Karpas-422 (cell line): Measurements from ENCODE around the gene TBX1. TPM values are rescaled to one million over a fixed set of nuclear protein-coding genes. Genes with fewer than 3 reads are reported as not detected.

ENCODE experiments used
- DNase-seq: peaks from one replicate; pipeline ENCODE4 v3.0.0-alpha.2; 2015
- H2AFZ ChIP-seq: fragments of 200-600 bp; sonication (generic); 2 replicates; pipeline ENCODE4 v1.6.1; 2014; ENCODE audit warnings: antibody characterized with exemption, low read length, mixed read lengths
- H3K27ac ChIP-seq: fragments of 200-600 bp; sonication (generic); 2 replicates; pipeline ENCODE4 v1.5.1; 2014; ENCODE audit warnings: mild to moderate bottlenecking, low read length, moderate library complexity
- H3K27me3 ChIP-seq: fragments of 200-600 bp; sonication (generic); 2 replicates; pipeline ENCODE4 v1.6.1; 2014; ENCODE audit warnings: low read length, mixed read lengths
- H3K36me3 ChIP-seq: fragments of 200-600 bp; sonication (generic); 2 replicates; pipeline ENCODE4 v1.6.1; 2014; ENCODE audit warnings: low read length, mixed read lengths; ENCODE audit not compliant: insufficient read depth
- H3K4me1 ChIP-seq: fragments of 200-600 bp; sonication (generic); 2 replicates; pipeline ENCODE4 v1.6.1; 2014; ENCODE audit warnings: mild to moderate bottlenecking, low read length, mixed read lengths
- H3K4me2 ChIP-seq: fragments of 200-600 bp; sonication (generic); 2 replicates; pipeline ENCODE4 v1.6.1; 2014; ENCODE audit warnings: low read length, low read depth, mild to moderate bottlenecking; ENCODE audit not compliant: poor library complexity, severe bottlenecking
- H3K4me3 ChIP-seq: fragments of 200-600 bp; sonication (generic); 2 replicates; pipeline ENCODE4 v1.5.1; 2014; ENCODE audit warnings: mild to moderate bottlenecking, antibody characterized with exemption, low read length, mixed read lengths
- H3K79me2 ChIP-seq: fragments of 200-600 bp; sonication (generic); 2 replicates; pipeline ENCODE4 v1.6.1; 2014; ENCODE audit warnings: mild to moderate bottlenecking, low read length, mixed read lengths
- H3K9ac ChIP-seq: fragments of 200-600 bp; sonication (generic); 2 replicates; pipeline ENCODE4 v1.6.0; 2014; ENCODE audit warnings: low read length
- H3K9me2 ChIP-seq: fragments of 200-600 bp; sonication (generic), shearing (Covaris generic); replicated peaks from 2 replicates; pipeline ENCODE4 v1.6.0; 2014; ENCODE audit warnings: mild to moderate bottlenecking, low read length, moderate library complexity; ENCODE audit not compliant: insufficient read depth
- H3K9me3 ChIP-seq: fragments of 300-700, 200-600 bp; sonication (generic); 2 replicates; pipeline ENCODE4 v1.6.1; 2014; ENCODE audit warnings: low read length, mixed read lengths
- H4K20me1 ChIP-seq: fragments of 200-600 bp; sonication (generic); 2 replicates; pipeline ENCODE4 v1.6.1; 2014; ENCODE audit warnings: mild to moderate bottlenecking, antibody characterized with exemption, low read length, low read depth; ENCODE audit not compliant: insufficient read depth
- total RNA-seq: library from RNA; depleted of rRNA; stranded (reverse); fragments of >200 nt; shearing (Covaris generic); gene quantifications from 2 replicates; pipeline ENCODE4 v1.2.3, GENCODE V29; 2014; ENCODE audit warnings: low replicate concordance

The TBX1 gene
- total RNA-seq, 1 experiment from 2014 or later: not detected

- no peak for DNase-seq
- H2AFZ ChIP-seq: no peak overlapping the region
- H3K9ac ChIP-seq: no peak overlapping the region
- no peak overlapping the region for H3K4me3 ChIP-seq
- no peak overlapping the region for H3K27ac ChIP-seq
- H3K4me1 ChIP-seq: no peaks in the 10 kb centered on the region
- H3K79me2 ChIP-seq: no peaks in the 10 kb centered on the region
- no peaks in the 10 kb centered on the region for H3K27me3 ChIP-seq
- no peaks in the 10 kb centered on the region for H3K9me2 ChIP-seq
- no peaks in the 10 kb centered on the region for H3K9me3 ChIP-seq
- no peaks in the 10 kb centered on the region for H4K20me1 ChIP-seq
- no peak overlapping the region for H3K4me2 ChIP-seq
- no peaks in the 10 kb centered on the region for H3K36me3 ChIP-seq
Observed at GRCh38 chr22:19739448-19739895, 21.1 kb upstream of the TBX1 start.

GRCh38 chr22:19739911-19740449 is 20.6 kb upstream of the TBX1 start:
- H3K9me3 ChIP-seq: no peaks in the 10 kb centered on the region
- no peaks in the 10 kb centered on the region for H3K36me3 ChIP-seq
- H3K9me2 ChIP-seq: no peaks in the 10 kb centered on the region
- H3K4me3 ChIP-seq: no peak overlapping the region
- H3K79me2 ChIP-seq: no peaks in the 10 kb centered on the region
- no peak for DNase-seq
- no peak overlapping the region for H3K4me2 ChIP-seq
- no peaks in the 10 kb centered on the region for H4K20me1 ChIP-seq
- H2AFZ ChIP-seq: no peak overlapping the region
- no peaks in the 10 kb centered on the region for H3K4me1 ChIP-seq
- no peak overlapping the region for H3K27ac ChIP-seq
- no peak overlapping the region for H3K9ac ChIP-seq
- H3K27me3 ChIP-seq: no peaks in the 10 kb centered on the region

- Histone ChIP-seq H3K27ac (no peak overlapping the region), H3K36me3 (no peaks in the 10 kb centered on the region), H3K4me1 (no peaks in the 10 kb centered on the region), H3K4me3 (no peak overlapping the region), H3K9me3 (no peaks in the 10 kb centered on the region), H3K79me2 (no peaks in the 10 kb centered on the region), H3K27me3 (no peaks in the 10 kb centered on the region), H3K4me2 (no peak overlapping the region), H4K20me1 (no peaks in the 10 kb centered on the region), H2AFZ (no peak overlapping the region), H3K9me2 (no peaks in the 10 kb centered on the region), H3K9ac (no peak overlapping the region)
- no peak for DNase-seq
Observed at GRCh38 chr22:19740586-19740985, 20.0 kb upstream of the TBX1 start.

GRCh38 chr22:19741053-19741452 is 19.5 kb upstream of the TBX1 start:
- Histone ChIP-seq H3K9me2 (no peaks in the 10 kb centered on the region), H3K27me3 (no peaks in the 10 kb centered on the region), H4K20me1 (no peaks in the 10 kb centered on the region), H3K9ac (no peak overlapping the region), H3K4me2 (no peak overlapping the region), H3K36me3 (no peaks in the 10 kb centered on the region), H3K4me3 (no peak overlapping the region), H2AFZ (no peak overlapping the region), H3K79me2 (no peaks in the 10 kb centered on the region), H3K4me1 (no peaks in the 10 kb centered on the region), H3K9me3 (no peaks in the 10 kb centered on the region), H3K27ac (no peak overlapping the region)
- no peak for DNase-seq

GRCh38 chr22:19742160-19743066 is 18.2 kb upstream of the TBX1 start:
- Histone ChIP-seq H3K4me2 (no peak overlapping the region), H3K9me3 (no peaks in the 10 kb centered on the region), H3K79me2 (no peaks in the 10 kb centered on the region), H3K27me3 (no peaks in the 10 kb centered on the region), H3K4me1 (no peaks in the 10 kb centered on the region), H3K36me3 (no peaks in the 10 kb centered on the region), H3K27ac (no peak overlapping the region), H3K4me3 (no peak overlapping the region), H2AFZ (no peak overlapping the region), H4K20me1 (no peaks in the 10 kb centered on the region), H3K9me2 (no peaks in the 10 kb centered on the region), H3K9ac (no peak overlapping the region)
- DNase-seq: no peak

GRCh38 chr22:19743081-19743480 is 17.5 kb upstream of the TBX1 start:
- no peak overlapping the region for H3K27ac ChIP-seq

GRCh38 chr22:19743651-19744050 is 16.9 kb upstream of the TBX1 start:
- no peak overlapping the region for H3K9ac ChIP-seq
- no peaks in the 10 kb centered on the region for H4K20me1 ChIP-seq
- H3K27ac ChIP-seq: no peak overlapping the region
- H3K27me3 ChIP-seq: no peaks in the 10 kb centered on the region
- no peaks in the 10 kb centered on the region for H3K9me3 ChIP-seq
- no peaks in the 10 kb centered on the region for H3K79me2 ChIP-seq
- H3K9me2 ChIP-seq: no peaks in the 10 kb centered on the region
- H3K4me1 ChIP-seq: no peaks in the 10 kb centered on the region
- H3K36me3 ChIP-seq: no peaks in the 10 kb centered on the region
- no peak overlapping the region for H2AFZ ChIP-seq
- no peak for DNase-seq
- H3K4me2 ChIP-seq: no peak overlapping the region
- H3K4me3 ChIP-seq: no peak overlapping the region

More at GRCh38 chr22:19743081-19743480, 17.5 kb upstream of the TBX1 start:
- no peak overlapping the region for H3K4me3 ChIP-seq
- H3K9ac ChIP-seq: no peak overlapping the region
- H3K4me1 ChIP-seq: no peaks in the 10 kb centered on the region
- H3K9me3 ChIP-seq: no peaks in the 10 kb centered on the region
- no peaks in the 10 kb centered on the region for H3K27me3 ChIP-seq
- no peaks in the 10 kb centered on the region for H4K20me1 ChIP-seq
- H3K4me2 ChIP-seq: no peak overlapping the region
- no peaks in the 10 kb centered on the region for H3K36me3 ChIP-seq
- H3K9me2 ChIP-seq: no peaks in the 10 kb centered on the region
- DNase-seq: no peak
- no peaks in the 10 kb centered on the region for H3K79me2 ChIP-seq
- no peak overlapping the region for H2AFZ ChIP-seq

GRCh38 chr22:19744350-19745006 is 16.1 kb upstream of the TBX1 start:
- H3K9ac ChIP-seq: no peak overlapping the region
- DNase-seq: no peak

More at GRCh38 chr22:19744350-19745006, 16.1 kb upstream of the TBX1 start:
- Histone ChIP-seq H3K9me3 (no peaks in the 10 kb centered on the region), H3K27me3 (no peaks in the 10 kb centered on the region), H3K4me2 (no peak overlapping the region), H3K4me1 (no peaks in the 10 kb centered on the region), H2AFZ (no peak overlapping the region), H3K4me3 (no peak overlapping the region), H3K9me2 (no peaks in the 10 kb centered on the region), H4K20me1 (no peaks in the 10 kb centered on the region), H3K36me3 (no peaks in the 10 kb centered on the region), H3K27ac (no peak overlapping the region), H3K79me2 (no peaks in the 10 kb centered on the region)
